ENCODE measurements around the gene PABPN1L. TPM values are rescaled to one million over a fixed set of nuclear protein-coding genes. Genes with fewer than 3 reads are reported as not detected.

Gene PABPN1L
- total and polyA plus RNA-seq, 9 of the 15 experiments (the other 6 are each of a cell fraction or from before 2014, with no cell fraction given): 0.11 to 0.32 TPM; not detected in 7

GRCh38 chr16:88828711-88829110, 37.7 kb downstream of the PABPN1L start:
- DNase-seq (ENCODE audit: extremely low read depth in 1 of 4, low spot score in 3 of 4) (no peak), ATAC-seq (no peak), FAIRE-seq (no peak)
- WGBS (ENCODE audit: insufficient coverage, low coverage, missing lambda C conversion rate): 68% methylated on average over 12 of the region's 24 CpGs
- Histone ChIP-seq H3K79me2 (ENCODE audit: control insufficient read depth, insufficient read depth, low read length) (no peaks in the 10 kb centered on the region), H3K4me3 (no peak overlapping the region), H3K36me3 (ENCODE audit: control insufficient read depth, insufficient read depth, low read length) (no peaks in the 10 kb centered on the region), H4K20me1 (replicated peaks; ENCODE audit: control insufficient read depth, insufficient read depth, low read length) (no peaks in the 10 kb centered on the region; the same call in 1 of the 2 replicates), H2AFZ (ENCODE audit: low read depth, low read length) (no peak overlapping the region), H3K9me1 (ENCODE audit: control insufficient read depth, insufficient read depth, low read length) (no peaks in the 10 kb centered on the region), H3K4me1 (replicated peaks in 1 of 2; ENCODE audit: control insufficient read depth in 2 of 2, insufficient read depth in 2 of 2, low read length in 2 of 2) (peaks cover 0 to 57% of the 10 kb centered on the region in 2 experiments; a peak in 2 of 5 replicates), H3K9me3 (replicated peaks; ENCODE audit: control insufficient read depth, insufficient read depth, low read depth, low read length) (no peaks in the 10 kb centered on the region), H3K27ac (ENCODE audit: extremely low read depth, low read depth, low read length) (no peak overlapping the region), H3K4me2 (ENCODE audit: insufficient read depth, low read length) (no peak overlapping the region), H3K9ac (ENCODE audit: insufficient read depth in 1 of 2, low read depth in 2 of 2, low read length in 2 of 2) (peak overlapping the region in 1 of 2 experiments; percentile 35; a peak in 1 of 4 replicates), H3K27me3 (ENCODE audit: control insufficient read depth in 2 of 2, insufficient read depth in 2 of 2, low read length in 2 of 2) (no peaks in the 10 kb centered on the region)
- in situ Hi-C loops (cut with MboI): no loop called here
- ChIA-PET CTCF (ENCODE audit: low intra/inter-chr PET ratio) (no interaction called here), POLR2A (interaction anchor here (1.1 kb wide), 1 partner anchor 389 kb away, joined by 3 read pairs; the partner anchor contains the start of gene ZNF778)
- intact Hi-C loops (cut with micrococcal nuclease): no loop called here
- no TSS peak for BruUV-seq (replicated peaks)
- TF ChIP-seq ZNF174 (CRISPR knock-in tag; IDR thresholded peaks at IDR 0.05) (no peak), ZNF12 (CRISPR knock-in tag; IDR thresholded peaks at IDR 0.05) (no peak), USF1 (CRISPR knock-in tag; IDR thresholded peaks at IDR 0.05) (no peak), CCNT2 (IDR thresholded peaks at IDR 0.05; ENCODE audit: borderline replicate concordance, extremely low read depth, insufficient read length, low read depth, low read length) (no peak), TSHZ1 (CRISPR knock-in tag; IDR thresholded peaks at IDR 0.05) (no peak), ZFP91 (CRISPR knock-in tag; IDR thresholded peaks at IDR 0.05) (no peak), ZKSCAN3 (CRISPR knock-in tag; IDR thresholded peaks at IDR 0.05) (no peak), NKRF (IDR thresholded peaks at IDR 0.05; ENCODE audit: borderline replicate concordance) (no peak), JUND (IDR thresholded peaks at IDR 0.05; ENCODE audit: borderline replicate concordance, low read depth, low read length) (no peak), JUND (tag; IDR thresholded peaks at IDR 0.05; ENCODE audit: borderline replicate concordance, low read depth, low read length) (no peak), ZNF551 (CRISPR knock-in tag; IDR thresholded peaks at IDR 0.05) (no peak), ZNF184 (CRISPR knock-in tag; IDR thresholded peaks at IDR 0.05) (no peak), GTF2F1 (IDR thresholded peaks at IDR 0.05; ENCODE audit: low read depth, low read length) (no peak), PPARD (CRISPR knock-in tag; IDR thresholded peaks at IDR 0.05) (no peak)

All from K562 (cell line).